Measurements from ENCODE around the gene MAL.

Gene MAL

DNA sequence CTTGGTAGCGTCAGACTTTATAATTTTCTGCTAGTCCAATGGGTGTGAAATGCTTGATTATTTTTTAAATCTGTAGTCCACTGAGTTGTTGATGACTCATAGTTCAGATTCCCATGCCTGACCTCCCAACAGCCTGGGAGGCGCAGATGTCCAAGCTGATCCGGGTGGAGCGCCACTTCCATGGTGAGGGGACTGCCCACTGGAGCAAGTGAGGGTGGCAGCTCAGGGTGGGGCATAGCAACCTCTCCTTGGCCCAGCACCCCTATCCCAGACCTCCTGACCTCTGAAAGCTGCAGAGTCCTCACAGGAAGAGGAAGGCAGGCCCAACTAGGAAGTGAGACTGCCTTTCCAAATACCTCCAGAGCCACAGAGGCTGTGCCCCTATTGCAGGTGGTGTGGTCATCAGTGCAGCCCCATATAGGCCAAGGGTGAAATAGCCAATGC, 4.4 kb downstream of the MAL start:
- ChIA-PET CTCF (interaction anchor here (0.9 to 1.6 kb wide), 3 partner anchors 17 to 54 kb away, joined by 3 to 5 read pairs (median 4); no protein-coding TSS in a partner anchor), POLR2A (no interaction called here)
- TF ChIP-seq, protein P1, sequence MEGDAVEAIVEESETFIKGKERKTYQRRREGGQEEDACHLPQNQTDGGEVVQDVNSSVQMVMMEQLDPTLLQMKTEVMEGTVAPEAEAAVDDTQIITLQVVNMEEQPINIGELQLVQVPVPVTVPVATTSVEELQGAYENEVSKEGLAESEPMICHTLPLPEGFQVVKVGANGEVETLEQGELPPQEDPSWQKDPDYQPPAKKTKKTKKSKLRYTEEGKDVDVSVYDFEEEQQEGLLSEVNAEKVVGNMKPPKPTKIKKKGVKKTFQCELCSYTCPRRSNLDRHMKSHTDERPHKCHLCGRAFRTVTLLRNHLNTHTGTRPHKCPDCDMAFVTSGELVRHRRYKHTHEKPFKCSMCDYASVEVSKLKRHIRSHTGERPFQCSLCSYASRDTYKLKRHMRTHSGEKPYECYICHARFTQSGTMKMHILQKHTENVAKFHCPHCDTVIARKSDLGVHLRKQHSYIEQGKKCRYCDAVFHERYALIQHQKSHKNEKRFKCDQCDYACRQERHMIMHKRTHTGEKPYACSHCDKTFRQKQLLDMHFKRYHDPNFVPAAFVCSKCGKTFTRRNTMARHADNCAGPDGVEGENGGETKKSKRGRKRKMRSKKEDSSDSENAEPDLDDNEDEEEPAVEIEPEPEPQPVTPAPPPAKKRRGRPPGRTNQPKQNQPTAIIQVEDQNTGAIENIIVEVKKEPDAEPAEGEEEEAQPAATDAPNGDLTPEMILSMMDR (IDR thresholded peaks at IDR 0.05; ENCODE audit: control extremely low read depth, extremely low read depth, low read depth, missing control alignments), result no peak
- DNase-seq (ENCODE audit: extremely low spot score), result no peak

DNA sequence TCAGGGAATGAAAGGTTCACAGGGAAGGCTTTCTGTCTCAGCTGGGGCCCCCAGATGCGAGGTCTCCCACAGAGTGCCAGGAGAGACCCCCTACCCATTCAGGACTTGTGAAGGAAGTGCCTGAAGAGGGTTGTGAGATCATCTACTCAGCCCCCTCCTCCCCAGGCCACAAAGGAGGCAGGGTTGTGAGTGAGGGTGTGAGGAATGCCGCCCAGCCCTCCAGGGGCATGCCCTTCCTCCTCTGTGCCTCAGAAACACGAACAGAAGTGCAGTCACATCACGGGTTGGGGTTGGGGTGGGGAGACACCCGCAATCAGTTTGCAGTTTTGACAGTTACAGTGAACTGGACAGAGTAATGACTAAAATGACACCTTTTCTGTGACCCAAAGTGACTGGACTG, 5.0 kb downstream of the MAL start:
- DNase-seq (ENCODE audit: extremely low spot score), result no peak
- POLR2A ChIA-PET, result no interaction called here
- CTCF ChIA-PET, result interaction anchor here (0.9 to 5.5 kb wide), 4 partner anchors 7 to 23 kb away, joined by 3 to 38 read pairs (median 6); no protein-coding TSS in a partner anchor
- TF ChIP-seq, protein P1 (IDR thresholded peaks at IDR 0.05; ENCODE audit: control extremely low read depth, extremely low read depth, low read depth, missing control alignments), result no peak

DNA sequence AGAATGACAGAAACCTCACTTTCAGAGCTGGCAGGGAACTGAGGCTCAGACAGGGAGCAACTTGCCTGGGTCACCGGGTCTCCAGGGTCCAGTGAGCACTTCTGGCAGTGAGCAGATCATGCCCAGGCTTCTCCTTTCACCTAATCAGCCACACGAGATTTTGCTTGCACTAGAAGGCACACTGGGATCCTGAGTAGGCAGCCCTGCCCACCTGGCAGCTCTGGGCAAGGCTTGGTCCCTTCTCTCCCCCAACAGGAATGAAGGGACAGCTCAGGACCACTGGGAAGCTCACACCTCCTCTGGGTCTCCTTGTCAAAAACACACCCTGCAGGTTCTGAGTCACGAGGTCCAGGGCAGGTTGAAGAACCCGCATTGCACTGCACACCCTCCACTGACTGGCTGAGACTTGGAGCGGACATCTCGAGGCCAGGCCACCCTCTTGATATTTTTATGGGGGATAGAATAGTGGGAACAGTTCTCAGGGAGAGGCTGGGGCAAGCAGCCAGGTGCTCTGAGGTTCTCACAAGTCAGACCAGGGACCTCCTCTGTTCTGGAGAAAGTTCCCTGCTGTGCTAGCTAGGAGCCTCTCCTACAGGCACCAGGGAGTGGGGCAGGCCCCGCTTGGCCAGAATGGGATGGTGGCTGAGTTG, 5.7 kb downstream of the MAL start:
- POLR2A ChIA-PET, result no interaction called here
- CTCF ChIA-PET, result interaction anchor here (0.7 to 5.5 kb wide), 6 partner anchors 8 to 74 kb away, joined by 3 to 38 read pairs (median 4); no protein-coding TSS in a partner anchor
- TF ChIP-seq, protein P1 (IDR thresholded peaks at IDR 0.05; ENCODE audit: control extremely low read depth, extremely low read depth, low read depth, missing control alignments), result no peak
- DNase-seq (ENCODE audit: extremely low spot score), result no peak

DNA sequence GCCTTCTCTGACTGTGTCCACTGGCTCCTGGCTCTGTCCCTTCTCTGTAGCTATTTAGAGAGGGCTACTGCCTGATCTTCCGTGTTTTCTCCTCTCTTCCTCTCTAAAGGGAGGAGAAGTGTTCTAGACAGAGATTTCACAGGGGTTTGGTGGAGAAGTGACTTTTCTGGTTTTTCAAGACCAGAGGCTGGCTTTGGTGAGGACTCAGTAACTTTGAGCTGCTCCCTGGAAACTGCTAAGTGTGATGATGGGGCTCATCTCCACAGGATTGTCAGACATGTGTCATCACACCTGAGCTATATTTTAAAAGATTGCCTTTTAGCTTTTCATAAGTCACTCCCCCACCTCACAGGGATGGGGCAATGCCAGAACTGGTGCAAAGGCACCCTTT, 6.2 kb downstream of the MAL start:
- TF ChIP-seq, protein P1 (IDR thresholded peaks at IDR 0.05; ENCODE audit: control extremely low read depth, extremely low read depth, low read depth, missing control alignments), result no peak
- CTCF ChIA-PET, result interaction anchor here (0.7 to 5.5 kb wide), 7 partner anchors 9 to 75 kb away, joined by 3 to 38 read pairs (median 3); no protein-coding TSS in a partner anchor
- DNase-seq (ENCODE audit: extremely low spot score), result no peak
- POLR2A ChIA-PET, result no interaction called here

- ChIA-PET CTCF (interaction anchor here (0.9 to 5.5 kb wide), 4 partner anchors 9 to 75 kb away, joined by 3 to 38 read pairs (median 4); no protein-coding TSS in a partner anchor), POLR2A (no interaction called here)
- no peak for DNase-seq (ENCODE audit: extremely low spot score)
- TF ChIP-seq, protein P1 (IDR thresholded peaks at IDR 0.05; ENCODE audit: control extremely low read depth, extremely low read depth, low read depth, missing control alignments), result no peak
These were observed 6.8 kb downstream of the MAL start for GRCh38 chr2:95032341-95032740.

GRCh38 chr2:95032868-95033603, 7.5 kb downstream of the MAL start:
- TF ChIP-seq, protein P1 (IDR thresholded peaks at IDR 0.05; ENCODE audit: control extremely low read depth, extremely low read depth, low read depth, missing control alignments), result no peak
- no peak for DNase-seq (ENCODE audit: extremely low spot score)
- CTCF ChIA-PET, result interaction anchor here (1.0 to 5.5 kb wide), 3 partner anchors 10 to 45 kb away, joined by 3 to 38 read pairs (median 4); no protein-coding TSS in a partner anchor
- POLR2A ChIA-PET, result no interaction called here

Data from GM10248 (cell line).